Stimulated activated CD4-positive, alpha-beta T cell treated with anti-CD3 and anti-CD28 coated beads, Interleukin-2, amount 100 ng/mL, for 48 hours (primary cell): ENCODE measurements around the gene ATF4.
A peak's percentile ranks its signal among the peaks of the same experiment; 100 is the strongest.

ENCODE experiments used
- DNase-seq, 2 donors: peaks; one replicate each; pipeline ENCODE4 v3.0.0-alpha.2; 2020

ATF4 gene

DNA sequence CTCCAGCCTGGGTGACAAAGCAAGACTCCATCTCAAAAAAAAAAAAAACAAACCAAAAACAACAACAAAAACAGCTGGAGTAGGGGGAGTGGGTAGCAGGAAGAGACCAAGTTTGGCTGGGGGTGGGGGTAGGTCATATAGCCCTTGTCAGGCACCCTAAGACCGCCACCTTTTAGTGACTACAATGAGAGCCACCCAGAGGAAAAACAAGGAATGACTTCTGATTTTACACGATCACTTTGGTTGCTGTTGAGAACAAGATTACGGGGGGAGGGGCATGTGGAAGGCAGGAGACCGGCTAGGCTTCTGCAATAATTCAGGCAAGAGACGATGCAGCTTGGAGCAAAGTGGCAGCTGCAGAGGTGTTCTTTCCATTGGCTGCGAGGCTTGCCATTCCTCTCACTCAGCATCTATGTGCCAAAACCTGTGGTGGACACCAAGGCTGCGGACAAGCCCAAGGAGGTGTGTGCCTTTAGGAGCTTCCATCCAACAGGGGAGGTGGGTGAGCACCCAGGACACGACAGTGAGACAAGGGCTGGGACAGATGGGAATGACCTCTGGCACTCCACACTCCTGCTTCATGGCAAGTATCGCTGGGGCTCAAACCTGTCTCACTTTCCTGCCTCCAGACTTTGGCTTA lies 10.4 kb downstream of the ATF4 start:
- no peak for DNase-seq

DNA sequence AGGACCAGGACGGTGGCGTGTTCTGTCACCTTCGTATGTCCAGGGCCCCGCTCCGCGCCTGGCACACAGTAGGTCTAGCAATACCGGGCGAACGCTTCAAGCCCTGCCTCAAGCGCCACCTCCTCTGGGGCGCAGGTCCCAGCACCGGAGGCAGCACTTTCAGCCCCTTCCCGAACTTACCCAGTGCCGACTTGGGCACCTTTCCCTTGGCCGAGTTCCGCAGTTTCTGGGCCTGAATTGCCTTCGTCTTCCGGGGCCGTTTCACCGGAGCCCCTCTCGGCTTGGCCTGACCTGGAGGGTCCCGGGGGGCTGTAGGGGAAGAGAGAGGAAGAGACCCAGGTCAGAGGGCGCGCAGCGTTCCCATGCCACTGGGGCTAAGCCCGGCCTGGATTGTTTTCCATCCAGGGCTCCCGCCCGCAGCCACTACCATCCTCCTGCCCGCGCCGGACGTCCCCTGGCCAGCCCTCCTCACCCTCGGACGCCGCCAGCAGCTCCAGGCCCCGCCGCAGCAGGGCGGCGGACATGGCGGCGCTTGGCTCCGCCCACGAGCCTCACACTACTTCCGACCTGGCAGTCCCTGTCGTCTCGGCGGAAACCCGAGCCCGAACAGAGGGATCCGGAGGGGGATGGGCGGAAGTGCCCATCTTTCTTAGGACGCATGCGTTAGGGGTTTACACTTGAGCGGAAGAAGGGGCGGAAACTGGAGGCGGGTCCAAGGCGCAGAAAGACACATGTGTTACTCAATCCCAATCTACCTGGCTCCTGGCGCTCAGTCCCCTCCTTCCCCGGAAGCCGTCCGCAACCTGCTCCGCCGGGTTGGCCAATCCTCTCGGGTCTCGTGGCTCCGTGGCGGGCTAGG lies 12.1 kb downstream of the ATF4 start, which contains the start of gene RPS19BP1:
Gene RPS19BP1, minus strand, starts transcription at position 534 of the 859 bp plus-strand sequence. Its CDS starts 10 bp downstream, at position 524.
- peak; percentile 97 to 99 for DNase-seq

DNA sequence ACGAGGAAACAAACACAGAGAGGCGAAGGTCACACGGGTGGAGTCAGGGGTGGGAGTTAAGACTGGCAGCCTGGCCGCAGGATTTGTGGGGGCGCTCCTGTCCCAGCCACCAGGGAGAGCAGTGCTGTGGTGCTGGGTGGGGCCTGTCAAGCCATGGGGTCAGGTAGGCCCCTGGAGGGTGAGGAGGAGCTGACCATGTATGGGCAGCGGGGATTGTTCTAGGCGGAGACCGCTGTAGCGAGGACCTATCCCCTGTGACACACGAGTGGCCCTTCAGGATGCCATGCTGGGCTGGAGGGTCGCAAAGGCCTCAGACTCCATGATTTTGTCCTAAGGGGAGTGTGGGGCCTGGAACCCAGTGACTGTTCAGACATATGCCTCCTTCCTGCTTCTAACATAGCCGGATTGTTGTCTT lies 13.7 kb downstream of the ATF4 start:
- no peak for DNase-seq

- DNase-seq = peak; percentile 87 to 89
Observed at GRCh38 chr22:39534591-39535356, 14.4 kb downstream of the ATF4 start.

DNA sequence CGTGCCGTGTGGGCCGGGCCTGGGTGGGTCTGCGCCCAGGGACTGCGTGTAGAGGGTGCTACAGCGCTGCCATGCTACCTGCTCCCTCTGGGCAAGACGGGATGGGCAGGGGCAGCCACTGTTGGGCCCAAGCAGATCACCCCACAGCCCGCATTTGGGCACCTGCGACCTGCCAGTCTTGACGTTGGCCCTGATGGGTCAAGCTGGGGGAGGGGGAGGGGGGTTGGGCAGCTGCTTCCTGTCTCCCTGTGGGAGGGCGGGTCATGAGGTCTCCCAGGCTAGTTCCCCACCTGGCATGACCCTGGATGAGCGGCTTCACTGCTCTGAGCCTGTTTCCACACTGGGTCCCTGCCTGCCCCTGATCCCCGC lies 15.0 kb downstream of the ATF4 start:
- no peak for DNase-seq

GRCh38 chr22:39535831-39536449 lies 15.6 kb downstream of the ATF4 start:
- DNase-seq = no peak

GRCh38 chr22:39536711-39537110 lies 16.3 kb downstream of the ATF4 start:
- no peak for DNase-seq

DNA sequence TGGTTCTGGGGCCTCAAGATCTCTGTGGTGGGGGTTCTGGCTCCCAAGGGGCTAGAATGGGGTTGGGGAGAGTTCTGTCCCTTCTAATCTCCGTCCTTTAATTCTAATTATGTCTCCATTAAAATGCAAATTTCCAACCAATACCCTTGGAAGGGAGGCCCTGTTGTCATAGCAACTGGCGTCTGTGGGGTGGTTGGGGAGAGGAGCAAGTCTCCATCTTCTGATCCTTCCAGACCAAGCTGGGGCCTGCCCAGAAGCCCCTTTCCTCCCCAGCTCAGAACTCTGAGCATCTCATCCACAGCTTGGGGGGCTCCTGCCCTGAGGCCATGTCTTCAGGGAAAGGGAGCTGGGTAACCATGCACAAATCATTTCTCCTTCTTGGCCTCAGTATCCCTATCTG lies 17.6 kb downstream of the ATF4 start:
- no peak for DNase-seq

DNA sequence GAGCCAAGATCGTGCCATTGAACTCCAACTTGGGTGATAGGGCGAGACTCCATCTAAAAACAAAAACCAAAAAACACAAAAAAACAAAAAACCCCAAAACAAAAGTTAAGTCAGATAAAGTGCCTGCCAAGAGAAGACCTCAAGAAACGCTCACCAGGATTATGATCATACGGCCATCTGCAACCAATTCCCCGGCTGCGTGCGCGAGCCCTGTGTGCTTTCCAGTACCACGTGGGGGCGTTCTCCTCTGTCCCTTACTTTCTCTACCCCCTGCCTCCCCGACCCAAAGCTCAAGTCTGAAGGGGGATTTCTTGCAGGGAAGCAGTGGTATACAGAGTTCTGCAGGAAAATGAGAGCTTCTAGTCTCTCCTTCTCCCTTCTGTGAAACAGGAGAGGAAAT lies 22.7 kb downstream of the ATF4 start:
- no peak for DNase-seq

- DNase-seq = peak in 1 of 2 donors; percentile 68
Observed at GRCh38 chr22:39545386-39546365, 25.3 kb downstream of the ATF4 start.

- no peak for DNase-seq
Observed at GRCh38 chr22:39546889-39547586, 26.7 kb downstream of the ATF4 start.

DNA sequence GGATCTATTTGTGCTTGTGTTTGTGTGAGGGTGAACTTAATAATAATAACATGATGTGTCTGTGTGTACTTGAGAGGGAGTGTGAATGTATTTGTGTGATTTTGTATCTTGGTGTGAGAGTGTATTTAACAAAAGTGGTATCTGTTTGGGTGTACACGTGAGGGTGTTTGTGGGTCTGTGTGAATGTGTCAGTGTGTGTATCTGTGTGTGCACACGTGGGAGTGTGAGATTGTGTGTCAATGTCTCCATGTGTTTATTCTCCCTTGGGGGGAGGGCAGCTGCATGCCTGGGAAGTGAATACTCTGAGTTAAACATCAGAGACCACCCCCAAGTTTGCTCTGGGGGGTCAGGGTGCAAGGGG lies 27.2 kb downstream of the ATF4 start:
- no peak for DNase-seq

- DNase-seq = no peak
Observed at GRCh38 chr22:39553429-39553828, 33.1 kb downstream of the ATF4 start.

DNA sequence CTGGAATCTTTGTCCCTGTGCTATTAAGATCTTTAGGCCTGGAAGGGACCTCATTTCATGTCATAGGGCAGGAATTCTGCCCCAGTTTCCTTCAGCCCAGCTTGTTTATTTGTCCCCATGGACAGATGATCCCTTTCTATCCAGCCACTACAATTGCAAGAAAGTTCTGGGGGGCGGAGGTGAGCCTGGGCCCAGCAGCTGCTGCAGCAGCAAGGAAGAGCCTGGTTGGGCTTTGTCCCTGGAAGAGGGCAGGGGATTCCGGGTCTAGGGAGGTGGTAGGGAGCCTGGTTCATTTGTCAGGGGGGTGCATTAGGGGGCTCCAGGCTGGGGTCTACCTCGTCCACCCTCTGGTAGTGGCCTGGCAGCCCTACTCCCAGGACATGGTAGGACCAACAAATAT lies 33.8 kb downstream of the ATF4 start:
- no peak for DNase-seq

DNA sequence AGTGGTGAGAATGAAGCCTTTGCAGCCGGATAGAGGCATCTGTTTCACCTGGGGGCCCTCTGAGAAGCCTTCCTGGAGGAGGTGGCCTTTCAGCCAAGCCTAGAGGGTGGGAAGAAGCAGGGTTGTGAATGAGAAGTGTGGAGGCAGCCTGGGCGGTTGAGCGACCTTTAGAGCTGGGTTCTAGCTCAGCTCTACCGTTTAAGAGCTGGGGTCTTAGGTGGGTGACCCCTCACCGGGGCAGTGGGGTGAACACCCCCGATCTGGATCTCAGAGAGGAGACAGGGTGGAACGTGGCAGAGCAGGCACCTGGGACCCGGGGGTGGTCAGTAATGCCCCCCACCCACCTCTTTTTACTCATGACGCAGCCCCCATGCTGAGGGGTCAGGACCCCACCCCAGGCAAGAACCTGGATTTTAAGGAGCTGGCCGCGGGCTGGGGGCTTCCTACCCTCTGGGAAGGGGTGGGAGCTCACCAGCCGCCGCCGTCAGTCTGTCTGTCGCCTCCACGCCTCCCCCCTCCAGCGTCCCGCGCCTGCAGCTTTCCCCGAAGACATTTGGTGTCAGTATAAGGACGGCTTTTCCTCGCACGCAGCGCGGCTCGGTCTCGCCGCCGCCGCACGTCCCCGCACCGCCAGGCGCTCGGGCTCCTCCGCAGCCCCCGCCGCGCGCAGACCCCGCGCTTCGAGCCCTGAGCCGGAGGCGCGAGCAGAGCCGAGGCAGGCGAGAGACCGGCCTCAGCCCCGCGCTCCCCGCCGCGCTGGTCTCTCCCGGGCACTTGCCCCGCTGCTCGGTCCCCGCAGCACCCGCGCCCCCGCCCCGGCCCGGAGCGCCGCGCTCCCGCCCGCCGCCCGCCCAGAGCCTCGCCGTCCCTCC lies 36.8 kb downstream of the ATF4 start:
- DNase-seq = peak; percentile 23

DNA sequence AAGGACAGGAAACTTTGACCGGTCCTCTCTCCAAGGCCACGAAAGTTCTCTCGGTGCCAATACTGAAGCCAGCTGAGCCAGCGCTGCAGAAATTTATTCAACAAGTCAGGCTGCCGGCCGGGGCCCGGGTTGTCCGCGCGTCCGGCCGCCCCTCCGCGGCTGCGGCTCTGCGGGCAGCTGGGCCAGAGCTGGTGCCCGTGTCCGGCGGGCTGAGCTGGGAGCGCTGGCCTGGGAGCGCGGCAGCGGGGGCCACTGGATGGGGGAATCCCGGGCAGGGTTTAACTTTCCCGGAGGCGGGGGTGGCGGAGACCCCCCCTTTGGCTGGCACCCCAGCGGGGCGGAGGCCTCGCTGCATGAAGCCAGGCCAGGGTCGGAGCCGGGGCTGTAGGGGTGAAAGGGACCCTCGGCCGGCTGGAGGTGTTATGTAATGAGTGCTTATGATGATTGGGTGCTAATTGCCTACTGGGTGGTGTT lies 37.9 kb downstream of the ATF4 start:
- DNase-seq = no peak

GRCh38 chr22:39558950-39559349 lies 38.6 kb downstream of the ATF4 start:
- no peak for DNase-seq

DNA sequence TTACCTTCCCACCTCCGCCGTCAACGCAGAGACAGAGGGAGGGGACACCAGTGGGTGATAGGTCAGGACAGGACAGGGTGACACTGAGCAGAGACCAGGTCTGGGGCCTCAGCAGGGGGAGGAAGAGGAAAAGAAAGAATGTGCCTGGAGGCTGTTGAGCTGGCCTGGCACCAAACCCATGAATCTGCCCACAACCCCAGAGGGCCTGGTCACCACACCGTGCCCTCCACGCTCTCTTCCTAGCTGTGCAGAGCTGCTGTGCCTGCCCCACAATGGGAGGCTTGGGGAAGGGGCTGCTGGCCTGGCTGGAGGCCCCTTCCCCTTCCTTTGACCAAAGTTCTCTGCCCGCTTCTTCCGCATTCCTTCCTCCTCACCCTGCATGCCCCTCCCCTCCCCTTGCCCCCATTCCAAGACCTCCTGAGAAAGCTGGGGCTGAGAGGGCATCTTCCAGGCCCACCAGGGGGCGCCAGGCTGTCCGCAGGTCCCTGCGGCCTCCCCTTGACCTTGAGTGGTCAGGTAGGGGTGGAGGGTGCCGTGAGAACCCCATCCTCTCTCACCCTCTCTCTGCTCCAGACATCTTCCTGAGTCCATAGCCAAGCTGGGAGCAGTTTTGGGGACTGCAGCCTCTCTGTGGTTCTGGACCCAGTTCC lies 39.2 kb downstream of the ATF4 start:
- DNase-seq = no peak

GRCh38 chr22:39560127-39560526 lies 39.8 kb downstream of the ATF4 start:
- no peak for DNase-seq
